ENCODE results near the gene SDK1.

SDK1 gene

GRCh38 chr7:4218481-4218880, 917.4 kb downstream of the SDK1 start:
- Histone ChIP-seq H3K27me3 (ENCODE audit: insufficient read depth, low read depth, severe bottlenecking) (no peaks in the 10 kb centered on the region), H3K9me3 (ENCODE audit: severe bottlenecking) (peaks cover 2% of the 10 kb centered on the region), H3K36me3 (no peaks in the 10 kb centered on the region), H3K4me3 (ENCODE audit: low read depth, low read length) (no peak overlapping the region), H3K27ac (no peak overlapping the region)
- no peak for TF ChIP-seq CTCF (IDR thresholded peaks at IDR 0.05; ENCODE audit: low read depth, low read length)
- no peak for DNase-seq

- TF ChIP-seq CTCF (IDR thresholded peaks at IDR 0.05; ENCODE audit: low read depth, low read length) = no peak
- Histone ChIP-seq H3K27ac (no peak overlapping the region), H3K27me3 (ENCODE audit: insufficient read depth, low read depth, severe bottlenecking) (no peaks in the 10 kb centered on the region), H3K9me3 (ENCODE audit: severe bottlenecking) (peaks cover 2% of the 10 kb centered on the region), H3K4me3 (ENCODE audit: low read depth, low read length) (no peak overlapping the region), H3K36me3 (no peaks in the 10 kb centered on the region)
- no peak for DNase-seq
Observed at GRCh38 chr7:4220011-4220410, 919.0 kb downstream of the SDK1 start.

- DNase-seq = no peak
- Histone ChIP-seq H3K27me3 (ENCODE audit: insufficient read depth, low read depth, severe bottlenecking) (no peaks in the 10 kb centered on the region), H3K4me3 (ENCODE audit: low read depth, low read length) (no peak overlapping the region), H3K27ac (no peak overlapping the region), H3K36me3 (no peaks in the 10 kb centered on the region), H3K9me3 (ENCODE audit: severe bottlenecking) (peaks cover 2% of the 10 kb centered on the region)
- no peak for TF ChIP-seq CTCF (IDR thresholded peaks at IDR 0.05; ENCODE audit: low read depth, low read length)
Observed at GRCh38 chr7:4221043-4221442, 920.0 kb downstream of the SDK1 start.

GRCh38 chr7:4222676-4223075, 921.6 kb downstream of the SDK1 start:
- Histone ChIP-seq H3K4me3 (ENCODE audit: low read depth, low read length) (no peak overlapping the region), H3K27ac (no peak overlapping the region), H3K9me3 (ENCODE audit: severe bottlenecking) (peaks cover 2% of the 10 kb centered on the region), H3K36me3 (no peaks in the 10 kb centered on the region), H3K27me3 (ENCODE audit: insufficient read depth, low read depth, severe bottlenecking) (no peaks in the 10 kb centered on the region)
- no peak for DNase-seq
- TF ChIP-seq CTCF (IDR thresholded peaks at IDR 0.05; ENCODE audit: low read depth, low read length) = no peak

- Histone ChIP-seq H3K4me3 (ENCODE audit: low read depth, low read length) (no peak overlapping the region), H3K9me3 (ENCODE audit: severe bottlenecking) (peaks cover 2% of the 10 kb centered on the region), H3K27me3 (ENCODE audit: insufficient read depth, low read depth, severe bottlenecking) (no peaks in the 10 kb centered on the region), H3K27ac (no peak overlapping the region), H3K36me3 (no peaks in the 10 kb centered on the region)
- TF ChIP-seq CTCF (IDR thresholded peaks at IDR 0.05; ENCODE audit: low read depth, low read length) = no peak
- DNase-seq = no peak
Observed at GRCh38 chr7:4225361-4225771, 924.3 kb downstream of the SDK1 start.

GRCh38 chr7:4225881-4226523, 925.0 kb downstream of the SDK1 start:
- no peaks in the 10 kb centered on the region for H3K36me3 ChIP-seq
- no peak for TF ChIP-seq CTCF (IDR thresholded peaks at IDR 0.05; ENCODE audit: low read depth, low read length)
- H3K27ac ChIP-seq = no peak overlapping the region
- H3K9me3 ChIP-seq (ENCODE audit: severe bottlenecking) = peaks cover 2% of the 10 kb centered on the region
- H3K4me3 ChIP-seq (ENCODE audit: low read depth, low read length) = no peak overlapping the region
- DNase-seq = no peak
- no peaks in the 10 kb centered on the region for H3K27me3 ChIP-seq (ENCODE audit: insufficient read depth, low read depth, severe bottlenecking)
